NCI-H1105 (cell line): ENCODE measurements around the gene WRNIP1.
A peak's percentile ranks its signal among the peaks of the same experiment; 100 is the strongest.

Experiments
- DNase-seq: peaks from one replicate; lab custom pipeline; 2025; lab: John Stamatoyannopoulos, UW

The WRNIP1 gene

DNA sequence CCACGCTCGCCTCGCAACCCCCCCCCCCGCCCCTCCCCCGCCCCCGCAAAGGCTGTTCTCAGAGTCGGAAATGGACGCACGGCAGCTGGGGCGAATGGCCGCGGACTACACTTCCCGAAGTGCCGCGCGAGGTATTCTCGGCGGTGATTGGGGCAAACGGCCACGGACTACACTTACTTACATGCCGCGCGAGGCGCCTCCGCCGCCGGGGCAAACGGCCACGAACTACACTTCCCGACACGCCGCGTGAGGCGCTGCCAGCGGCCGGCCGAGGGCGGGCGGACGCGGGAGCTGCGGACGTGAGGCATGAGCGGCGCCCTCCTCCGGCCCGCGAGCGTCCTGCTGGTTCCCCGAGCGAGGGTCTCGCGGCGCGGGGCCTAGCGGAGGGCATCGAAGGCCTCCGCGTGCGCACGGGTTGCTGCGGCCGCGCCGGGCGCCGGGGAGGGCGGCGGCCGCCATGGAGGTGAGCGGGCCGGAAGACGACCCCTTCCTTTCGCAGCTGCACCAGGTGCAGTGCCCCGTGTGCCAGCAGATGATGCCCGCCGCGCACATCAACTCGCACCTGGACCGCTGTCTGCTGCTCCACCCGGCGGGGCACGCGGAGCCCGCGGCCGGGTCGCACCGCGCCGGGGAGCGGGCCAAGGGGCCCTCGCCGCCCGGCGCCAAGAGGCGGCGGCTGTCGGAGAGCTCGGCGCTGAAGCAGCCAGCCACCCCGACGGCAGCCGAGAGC, at the start of gene WRNIP1:
WRNIP1 (plus strand) TSS at position 228 of the 730 bp plus-strand sequence; CDS start at position 458, 230 bp downstream.
- DNase-seq = peak; percentile 99

DNA sequence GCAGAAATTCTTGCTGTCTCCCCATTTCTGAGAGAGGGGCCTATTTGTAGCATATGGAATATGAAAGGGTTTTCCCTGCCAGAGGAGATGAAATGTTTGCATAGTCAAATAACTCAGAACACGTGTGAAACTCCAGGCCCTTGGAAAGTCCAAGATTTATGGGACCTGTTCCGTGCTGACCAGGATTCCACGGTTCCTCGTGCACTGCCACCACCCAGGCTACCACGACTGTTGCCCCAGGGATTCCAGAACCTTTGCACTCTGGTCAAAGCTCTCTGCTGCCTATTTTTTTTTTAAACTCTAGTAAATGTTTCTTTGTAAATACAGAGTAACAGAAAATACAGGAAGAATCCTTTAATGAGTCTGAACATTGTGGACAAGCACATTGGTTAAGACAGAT, 49.5 kb upstream of the WRNIP1 start:
- no peak for DNase-seq

DNA sequence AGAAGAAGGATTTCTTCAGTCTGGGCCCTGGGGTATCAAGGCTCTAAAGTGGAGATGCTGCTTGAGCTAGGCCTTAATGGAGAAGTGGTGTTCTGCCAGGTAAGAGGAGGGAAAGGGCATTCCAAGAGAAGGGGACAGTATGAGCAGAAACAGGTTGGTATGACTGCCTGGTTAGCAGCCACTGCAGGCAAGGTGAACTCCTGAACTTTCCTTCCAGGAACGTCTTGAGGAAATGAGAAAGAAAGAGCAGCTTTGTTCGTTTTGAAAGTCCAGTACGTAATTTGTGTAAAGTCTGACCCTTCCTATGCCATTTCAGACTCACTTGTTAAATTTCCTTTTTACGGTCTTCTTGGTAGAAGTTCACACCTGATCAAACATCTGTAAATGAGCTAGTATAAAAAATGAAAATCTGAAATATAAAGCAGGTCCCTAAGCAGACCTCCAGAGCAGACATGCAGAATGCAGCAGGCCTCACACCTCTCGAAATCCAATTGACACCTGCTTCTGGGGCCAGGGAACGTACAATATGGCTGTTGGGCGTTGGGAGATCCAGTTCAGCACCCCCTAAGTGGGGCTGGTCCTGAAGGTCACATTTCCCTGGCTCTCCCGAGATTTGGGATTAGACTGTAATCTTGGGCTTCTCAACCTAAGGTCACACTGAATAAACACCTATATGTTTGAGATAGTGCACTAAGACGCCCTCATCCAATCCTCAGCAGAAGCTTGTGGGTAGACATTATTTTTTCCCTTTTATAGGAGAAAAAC, 48.1 kb upstream of the WRNIP1 start:
- no peak for DNase-seq

DNA sequence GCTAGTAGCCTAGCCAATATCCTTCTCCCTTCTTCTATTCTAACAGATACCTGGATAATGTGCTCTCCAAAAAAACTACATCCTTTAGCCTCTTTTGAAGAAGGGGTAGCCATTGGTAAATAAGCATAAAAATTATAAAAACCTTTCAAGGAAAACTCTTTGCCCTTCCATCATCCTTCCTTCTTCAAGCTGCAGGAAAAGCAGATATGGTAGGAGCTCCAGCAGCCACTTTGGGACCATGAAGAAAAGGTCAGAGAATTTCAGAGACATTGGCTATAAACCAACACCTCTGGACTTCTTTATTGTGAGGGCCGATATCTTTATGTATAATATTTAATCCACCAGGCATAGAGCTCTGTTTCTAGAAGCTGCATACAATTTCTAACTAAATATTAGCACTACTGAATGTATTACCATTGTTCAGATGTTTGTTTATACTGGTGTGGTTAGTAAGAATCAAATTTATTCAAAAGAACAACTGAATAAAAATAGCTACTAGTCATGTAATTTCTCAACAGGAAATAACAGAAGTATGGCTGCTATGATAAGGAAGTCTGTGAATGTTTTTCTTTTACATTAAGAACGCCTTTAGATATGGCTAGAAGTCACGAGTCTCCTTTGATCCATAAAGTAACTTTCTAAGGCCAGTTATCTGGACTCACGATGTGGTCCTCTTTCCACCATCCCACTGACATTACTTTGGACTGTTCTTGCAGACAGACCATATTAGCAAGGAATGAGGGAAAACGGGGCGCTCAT, 46.7 kb upstream of the WRNIP1 start:
- no peak for DNase-seq

DNA sequence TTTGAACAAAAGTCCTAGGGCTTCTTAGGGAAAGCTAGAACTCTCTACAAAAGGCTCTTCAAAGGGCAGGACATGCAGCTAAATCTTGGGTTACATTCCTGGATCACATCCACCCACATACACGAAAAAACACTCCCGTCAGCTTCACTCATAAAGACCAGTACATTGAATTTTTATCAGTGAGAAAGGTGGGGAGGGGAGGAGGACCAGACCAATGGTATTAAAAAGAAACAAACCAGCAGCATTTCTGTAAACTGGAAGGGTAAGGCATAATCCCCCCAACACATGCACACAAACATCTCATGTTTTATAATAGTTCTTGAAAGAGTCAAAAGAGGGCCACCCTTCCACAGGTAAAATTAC, 46.1 kb upstream of the WRNIP1 start:
- no peak for DNase-seq

DNA sequence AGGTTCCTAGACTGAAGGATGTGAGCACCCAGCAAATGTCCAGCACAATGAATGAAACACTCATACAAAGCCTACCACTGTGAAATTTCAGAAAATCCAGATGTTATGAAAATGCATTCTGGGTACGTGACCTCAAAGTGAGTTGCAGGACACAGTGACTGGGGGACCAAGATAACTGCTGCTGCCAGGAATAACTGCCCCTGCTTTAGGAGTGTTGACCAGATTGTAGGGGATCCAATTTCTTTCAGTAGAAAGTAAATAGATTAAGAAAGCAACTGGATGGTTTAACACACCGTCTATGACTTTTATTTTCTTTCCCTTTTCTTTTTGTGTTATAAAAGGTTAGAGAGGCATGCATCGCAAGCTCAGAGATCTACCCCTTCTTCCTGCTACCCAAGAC, 44.0 kb upstream of the WRNIP1 start:
- DNase-seq = no peak

DNA sequence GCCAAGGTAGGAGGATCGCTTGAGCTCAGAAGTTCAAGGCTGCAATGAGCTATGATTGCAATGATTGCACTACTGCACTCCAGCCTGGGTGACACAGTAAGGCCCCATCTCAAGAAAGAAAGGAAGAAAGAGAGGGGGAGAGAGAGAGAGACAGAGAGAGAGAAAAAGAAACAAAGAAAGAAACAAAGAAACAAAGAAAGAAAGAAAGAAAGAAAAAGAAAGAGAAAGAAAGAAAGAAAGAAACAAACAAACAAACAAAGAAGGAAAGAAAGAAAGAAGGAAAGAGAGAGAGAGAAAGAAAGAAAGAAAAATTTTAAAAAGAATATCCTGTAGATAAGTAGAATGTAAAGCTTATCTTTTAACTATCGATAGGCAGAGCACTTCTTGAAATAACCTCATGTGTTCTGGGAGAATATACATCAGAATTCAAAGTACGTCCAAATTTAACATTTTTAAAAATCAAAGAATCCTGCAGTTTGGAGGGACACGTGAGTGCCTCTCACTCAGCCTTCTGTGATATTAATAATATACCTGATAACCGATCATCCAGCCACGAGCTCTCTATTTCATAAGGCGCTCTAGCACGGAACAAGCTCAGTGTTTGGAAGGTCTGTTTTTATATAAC, 39.7 kb upstream of the WRNIP1 start:
- DNase-seq = no peak

DNA sequence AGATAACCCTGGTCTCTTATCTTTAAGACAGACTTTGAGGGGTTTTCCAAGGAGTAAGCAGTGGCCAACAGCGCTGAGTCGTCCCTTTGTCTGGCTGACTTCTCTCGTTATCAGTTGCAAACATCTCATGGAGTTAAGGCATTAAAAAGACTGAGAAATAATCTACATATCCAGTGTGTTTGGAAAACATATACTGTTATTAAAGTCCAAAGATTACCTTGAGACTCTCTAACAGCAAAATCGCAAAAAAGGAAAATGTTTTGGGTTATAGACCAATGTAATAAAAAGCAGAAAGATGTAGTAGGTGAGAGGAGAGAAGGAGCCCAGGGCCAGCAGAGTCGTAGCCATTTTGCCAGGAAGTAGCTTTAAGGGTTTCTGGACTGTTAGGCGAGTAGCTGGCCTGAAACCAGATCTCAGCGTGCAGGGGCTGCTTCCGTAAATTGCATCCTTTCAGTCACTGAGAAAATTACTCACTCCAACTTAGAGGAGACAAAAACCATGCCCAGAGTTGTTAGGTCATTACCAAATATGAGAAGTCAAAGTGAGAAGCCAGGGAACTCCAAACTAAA, 39.1 kb upstream of the WRNIP1 start:
- no peak for DNase-seq

DNA sequence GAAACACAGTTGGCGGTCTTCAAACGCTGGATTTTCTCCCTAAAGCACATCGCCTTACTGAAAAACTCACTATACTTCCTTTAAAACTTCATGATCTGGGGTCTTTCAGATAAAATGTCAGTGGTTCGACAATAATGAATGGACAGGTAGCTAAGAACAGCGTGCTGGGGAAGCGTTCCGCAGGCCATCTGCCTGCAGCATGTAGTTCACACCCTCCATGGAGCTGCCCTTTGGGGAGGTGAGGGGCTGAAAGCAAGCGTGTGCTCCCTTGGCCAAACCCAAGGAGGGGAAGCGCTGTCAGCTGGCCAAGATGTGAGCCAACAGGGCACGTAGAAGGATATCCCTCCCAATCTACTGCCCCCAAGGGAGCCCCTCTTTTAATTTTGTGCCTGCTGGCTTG, 35.3 kb upstream of the WRNIP1 start:
- no peak for DNase-seq

DNA sequence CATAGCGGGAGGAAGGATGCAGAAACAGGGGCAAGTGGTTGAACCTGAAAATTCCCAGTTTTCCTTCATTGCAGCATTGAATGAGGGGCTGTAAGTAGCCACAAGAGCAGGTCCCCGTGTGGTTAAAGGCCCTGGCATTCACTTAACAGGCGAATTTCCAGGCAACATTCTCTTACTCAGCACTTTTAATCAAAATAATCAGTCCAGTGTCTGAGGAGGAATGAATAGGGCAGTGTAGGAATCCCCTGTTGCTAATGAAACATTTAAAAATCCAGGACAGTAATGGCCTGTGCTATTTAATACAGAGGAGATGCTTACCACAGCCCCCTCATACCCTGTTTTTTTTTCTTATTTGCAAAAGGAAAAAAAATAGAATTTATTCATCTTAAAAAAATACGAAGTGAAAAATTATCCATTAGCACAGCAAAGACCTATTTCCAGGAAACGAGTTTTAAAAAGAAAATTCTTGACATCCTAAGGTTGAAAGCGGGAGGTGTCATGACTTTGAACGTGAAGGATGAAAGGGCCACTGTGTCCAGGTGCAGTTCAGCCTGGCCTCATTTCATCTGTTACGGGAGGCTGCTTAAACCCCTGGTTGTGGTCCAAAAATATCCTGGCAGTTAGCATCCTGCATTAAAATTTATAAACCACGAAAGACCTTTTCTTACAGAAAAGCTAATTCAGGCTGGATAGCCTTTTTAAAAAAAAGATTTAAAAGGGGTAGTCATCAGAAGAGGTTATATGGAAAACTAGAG, 34.7 kb upstream of the WRNIP1 start:
- no peak for DNase-seq

DNA sequence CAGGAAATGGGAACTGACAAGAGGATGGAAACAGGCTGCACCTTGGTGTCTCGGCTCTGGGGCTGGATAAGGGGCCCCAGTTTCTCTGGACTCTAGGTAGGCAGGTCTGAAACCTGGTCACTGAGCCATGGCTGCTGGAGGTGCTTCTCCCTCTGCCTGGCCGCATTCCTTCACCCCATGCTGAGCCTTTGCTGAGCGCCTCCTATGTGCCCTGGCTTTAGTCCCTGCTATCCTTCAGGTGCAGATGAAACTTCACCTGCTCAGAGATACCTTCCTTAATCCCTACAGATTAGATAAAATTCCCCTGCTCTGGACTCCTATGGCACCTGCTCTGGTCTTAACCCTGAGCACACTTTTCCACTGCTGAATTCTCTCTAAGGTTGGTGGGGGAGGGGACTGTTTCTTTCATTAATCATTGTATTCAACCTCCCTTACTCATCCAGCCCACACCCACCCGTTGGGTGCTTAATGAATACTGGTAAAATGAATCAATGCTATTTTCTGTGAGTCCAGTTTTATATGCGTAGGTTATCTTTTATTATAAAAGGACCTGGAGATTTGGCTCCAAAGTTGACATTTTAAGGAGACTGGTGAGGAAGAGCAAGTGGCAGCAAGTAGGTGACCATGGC, 33.8 kb upstream of the WRNIP1 start:
- DNase-seq = no peak

DNA sequence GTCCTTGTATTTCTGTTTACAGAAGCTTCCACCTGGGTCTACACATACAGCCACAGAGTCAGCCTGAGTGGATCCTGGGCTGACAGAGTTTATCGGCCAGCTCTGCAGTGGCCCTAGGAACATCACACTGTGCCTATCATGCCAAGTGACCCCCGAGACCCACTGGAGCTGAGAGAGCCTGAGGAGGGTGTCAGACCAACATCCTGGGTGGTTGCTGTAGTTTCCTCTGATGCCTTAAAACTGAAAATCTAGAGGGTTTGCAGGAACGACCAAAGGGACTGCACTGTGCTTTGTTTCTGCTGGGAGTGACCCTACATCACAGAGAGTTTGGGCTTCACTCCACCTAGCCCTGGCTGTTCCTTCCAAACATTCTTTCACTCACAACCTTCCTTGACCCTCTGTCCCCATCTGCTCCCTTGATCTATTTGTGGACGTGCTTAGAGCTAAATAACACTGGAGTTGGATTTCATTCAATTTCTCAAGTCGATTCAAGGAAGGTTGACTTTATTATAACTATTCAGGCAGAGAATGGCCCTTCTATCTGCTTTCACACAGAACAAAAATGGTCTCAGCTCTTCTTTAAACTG, 32.6 kb upstream of the WRNIP1 start:
- no peak for DNase-seq

DNA sequence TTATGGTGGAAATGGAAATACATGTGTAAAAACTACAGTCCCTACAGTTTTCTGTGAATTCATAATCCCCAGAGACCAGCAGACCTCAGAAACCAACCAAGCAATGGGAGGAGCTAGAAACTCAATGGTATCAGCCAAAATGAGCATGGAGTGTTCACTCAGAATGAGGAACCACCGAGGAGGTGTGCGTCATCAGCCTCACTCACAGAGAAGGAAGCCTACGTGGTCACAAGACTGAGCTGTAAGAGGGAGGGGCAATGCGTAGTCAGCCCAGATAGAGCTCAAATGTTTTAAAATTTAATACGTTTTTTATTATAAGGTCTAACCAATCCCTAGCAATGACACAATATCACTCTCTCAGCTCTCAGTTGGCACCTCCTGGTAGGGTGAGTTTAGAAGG, 31.9 kb upstream of the WRNIP1 start:
- no peak for DNase-seq

DNA sequence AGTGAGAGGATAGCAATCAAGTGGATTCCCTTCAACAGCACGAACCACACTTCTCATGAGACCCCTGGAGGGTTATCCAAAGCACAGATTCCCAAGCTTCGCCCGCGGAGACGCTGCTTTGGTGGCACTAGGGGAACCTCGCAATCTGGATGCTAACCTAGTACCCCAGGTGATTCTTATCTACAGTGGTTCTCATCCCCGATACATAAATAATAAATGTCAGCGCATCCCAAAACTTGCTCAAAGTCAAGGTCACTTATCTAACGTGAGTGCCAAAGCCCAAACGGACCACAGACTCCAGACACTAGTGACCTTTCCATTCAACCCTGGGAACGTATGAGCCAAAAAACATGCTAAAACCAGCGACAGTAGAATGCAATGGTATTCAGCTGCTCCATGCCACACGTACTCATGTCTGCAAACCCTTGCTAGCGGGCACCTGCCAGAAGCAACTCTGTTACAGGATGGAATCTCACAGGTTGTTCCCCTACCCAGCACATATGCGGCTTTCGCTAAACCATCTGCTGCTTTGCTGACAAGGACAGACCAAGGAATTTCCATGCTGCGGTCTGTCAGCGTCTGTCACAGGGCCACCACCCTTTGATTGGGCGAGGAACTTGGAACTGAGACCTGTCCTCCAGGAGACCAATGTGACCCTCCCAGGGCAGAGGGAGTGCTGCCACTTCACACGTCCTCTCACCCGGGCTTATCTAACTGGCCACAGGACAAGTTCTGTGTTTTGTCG, 31.3 kb upstream of the WRNIP1 start:
- no peak for DNase-seq

DNA sequence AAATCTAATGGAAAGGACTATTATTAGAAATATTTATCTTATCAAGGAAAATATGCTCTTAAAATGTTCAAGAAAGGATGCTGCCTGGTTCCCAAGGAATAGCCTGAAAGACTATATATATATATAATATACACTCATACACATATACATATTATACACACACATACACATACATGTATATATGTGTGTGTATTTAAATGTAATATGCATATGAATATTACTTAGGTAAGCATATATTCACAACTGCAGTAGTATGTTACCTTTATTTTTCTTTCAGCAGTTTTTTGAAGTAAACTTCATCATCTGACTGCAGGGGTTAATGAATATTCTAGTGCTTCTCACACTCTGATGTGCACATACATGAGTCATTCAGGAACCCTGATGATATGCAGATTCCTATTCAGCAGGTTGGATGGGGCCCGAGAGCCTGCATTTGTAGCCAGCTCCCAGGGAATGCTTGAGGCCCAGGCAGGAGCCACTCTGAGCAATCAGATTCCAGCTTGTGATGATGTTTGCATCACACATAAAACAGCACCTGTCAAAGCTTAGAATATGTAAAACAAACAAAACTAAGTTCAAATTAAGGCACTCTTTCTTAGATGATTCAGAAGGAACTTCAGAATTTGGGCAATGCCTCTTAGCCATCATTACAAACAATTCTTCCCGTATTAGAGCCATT, 30.6 kb upstream of the WRNIP1 start:
- DNase-seq = no peak

DNA sequence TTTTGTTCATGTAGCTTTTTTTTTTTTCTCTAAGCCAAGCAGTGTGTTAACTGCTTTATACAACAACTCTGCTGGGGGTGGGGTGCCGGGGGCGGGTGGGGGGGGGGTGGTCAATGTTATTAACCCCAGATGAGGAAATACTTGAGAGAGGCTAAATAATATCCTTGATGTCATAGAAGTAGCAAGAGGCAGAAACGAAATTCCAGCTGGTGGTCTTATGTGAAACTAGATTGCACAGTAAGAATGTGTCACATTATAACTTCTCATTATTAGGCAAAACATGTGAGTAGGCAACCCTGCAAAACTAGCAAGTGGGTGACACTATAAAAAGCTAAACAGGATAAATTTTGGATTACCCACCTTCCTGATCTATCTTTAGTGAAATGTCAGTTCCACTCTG, 27.3 kb upstream of the WRNIP1 start:
- no peak for DNase-seq

DNA sequence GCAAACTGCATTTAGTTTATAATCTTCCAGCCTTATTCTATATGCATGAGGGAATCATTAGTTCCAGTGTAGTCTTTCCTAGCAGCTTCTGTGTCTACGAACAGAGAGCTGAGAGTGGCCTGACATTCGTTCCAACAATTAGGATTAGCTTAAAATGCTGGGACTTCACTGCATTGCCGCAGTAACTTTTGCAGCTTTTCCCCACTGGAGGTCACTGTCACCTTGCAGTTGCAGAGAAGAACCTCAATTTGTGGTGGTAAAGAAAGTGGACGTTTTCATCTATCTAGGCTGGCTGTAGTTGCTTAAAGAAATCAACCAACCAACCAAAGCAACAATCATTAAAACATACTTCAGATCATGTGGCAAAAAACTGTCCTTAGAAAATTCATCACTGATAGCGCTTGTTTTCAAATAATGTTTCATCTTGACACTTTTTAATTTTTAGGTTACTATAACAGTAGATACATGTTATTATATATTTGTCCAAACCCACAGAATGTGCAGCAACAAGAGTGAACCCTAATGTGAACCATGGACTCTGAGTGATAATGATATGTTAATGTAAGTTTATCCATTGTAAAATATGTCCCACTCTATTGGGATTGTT, 26.7 kb upstream of the WRNIP1 start:
- peak; percentile 38 for DNase-seq

DNA sequence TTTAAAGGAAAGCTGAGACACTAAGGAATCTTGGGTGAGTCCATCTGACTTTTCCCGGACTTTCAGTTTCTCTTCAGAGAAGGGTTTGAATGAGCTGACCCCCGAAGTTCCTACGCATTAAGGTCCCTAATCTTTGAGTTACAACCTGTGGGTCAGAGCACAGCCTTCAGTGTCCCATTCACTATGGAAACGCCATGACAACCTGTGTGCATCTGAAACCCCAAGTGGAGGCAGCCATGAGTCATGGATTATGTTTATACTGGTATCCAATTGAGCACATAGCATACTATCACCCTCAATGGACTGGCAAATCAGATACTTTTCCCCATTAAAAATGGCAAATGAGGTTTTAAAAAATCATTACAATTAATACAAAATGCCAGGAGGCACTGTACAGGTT, 25.9 kb upstream of the WRNIP1 start:
- DNase-seq = no peak

DNA sequence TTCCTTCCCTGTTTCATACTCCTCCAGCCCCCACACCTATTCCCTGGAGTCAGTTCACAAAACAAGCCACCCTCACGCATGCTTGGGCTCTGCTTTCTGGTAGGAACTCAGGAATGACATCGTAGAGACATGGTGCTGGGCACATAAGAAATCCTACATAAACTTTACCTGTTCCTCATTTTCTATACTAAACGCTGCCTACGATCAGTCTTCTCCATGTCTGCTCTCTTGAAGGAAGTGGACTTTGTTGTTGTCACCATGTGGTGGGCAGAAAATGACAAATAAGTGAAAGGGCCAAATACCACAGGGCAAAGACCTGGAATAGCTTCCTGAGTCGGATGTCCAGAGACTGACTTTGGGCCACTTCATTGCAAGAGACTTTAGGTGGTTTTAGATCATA, 24.6 kb upstream of the WRNIP1 start:
- no peak for DNase-seq
